Vagina (tissue), 2 donors: ENCODE measurements around the gene P2RY8. TPM values are rescaled to one million over a fixed set of nuclear protein-coding genes. Genes with fewer than 3 reads are reported as not detected.
"Not testable (repeated sequence)": the region's sequence is repeated elsewhere in the genome, so short reads cannot be mapped to it uniquely, and the experiment has no call there.

Experiments used
- DNase-seq, 2 donors: peaks; one replicate each; pipeline ENCODE4 v3.0.0-alpha.2; 2017; ENCODE audit errors: extremely low spot score in 2 of 2
- H3K27ac ChIP-seq: fragments of 200-600 bp; sonication (generic); one replicate; pipeline ENCODE4 v1.5.1; 2019
- H3K27me3 ChIP-seq: fragments of 200-600 bp; sonication (generic); one replicate; pipeline ENCODE4 v1.5.1; 2019
- H3K36me3 ChIP-seq, 2 donors: fragments of 200-600 bp; sonication (generic); one replicate each; pipeline ENCODE4 v1.5.1; 2017 to 2019
- H3K4me1 ChIP-seq: fragments of 200-600 bp; sonication (generic); one replicate; pipeline ENCODE4 v1.5.1; 2019
- H3K4me3 ChIP-seq, 2 donors: fragments of 200-600 bp; sonication (generic); 1 replicate in 1 of 2; 2 replicates in 1 of 2; pipeline ENCODE4 v1.5.1; 2016 to 2019
- H3K9me3 ChIP-seq: fragments of 200-600 bp; sonication (generic); one replicate; pipeline ENCODE4 v1.5.1; 2019
- POLR2A ChIP-seq, 2 donors: fragments of 450-650 bp; IDR thresholded peaks; one replicate each; pipeline ENCODE4 v1.6.1; 2017; ENCODE audit warnings: antibody characterized with exemption in 2 of 2, mild to moderate bottlenecking in 2 of 2, moderate library complexity in 2 of 2
- POLR2AphosphoS5 ChIP-seq, 2 donors: sonication (generic); formaldehyde crosslinking; IDR thresholded peaks; one replicate each; pipeline ENCODE4 v1.9.0; 2017; ENCODE audit warnings: antibody characterized with exemption in 2 of 2, mild to moderate bottlenecking in 2 of 2, low read depth in 1 of 2; ENCODE audit not compliant: insufficient read depth in 1 of 2
- intact Hi-C: fragments of 100-400 bp; cut with DNase I; formaldehyde crosslinking; loops from one replicate; pipeline ENCODE4 v1.15.1; 2023
- total RNA-seq: library from RNA; depleted of rRNA; stranded (reverse); fragments of >200 nt; gene quantifications from one replicate; pipeline ENCODE4 v1.2.3, GENCODE V29; 2016
- TF ChIP-seq, protein P1 (sequence below), 3 experiments: fragments of 450-650 bp in 2 of 3; fragments of 200-600 bp in 1 of 3; sonication (generic) in 1 of 3; IDR thresholded peaks; one replicate each; pipeline ENCODE4 v1.5.1; 2017 to 2019; ENCODE audit warnings: antibody characterized with exemption in 3 of 3, mild to moderate bottlenecking in 2 of 3, moderate library complexity in 2 of 3

Gene P2RY8
- total RNA-seq, 1 donor from 2014 or later = 0.74 TPM

DNA sequence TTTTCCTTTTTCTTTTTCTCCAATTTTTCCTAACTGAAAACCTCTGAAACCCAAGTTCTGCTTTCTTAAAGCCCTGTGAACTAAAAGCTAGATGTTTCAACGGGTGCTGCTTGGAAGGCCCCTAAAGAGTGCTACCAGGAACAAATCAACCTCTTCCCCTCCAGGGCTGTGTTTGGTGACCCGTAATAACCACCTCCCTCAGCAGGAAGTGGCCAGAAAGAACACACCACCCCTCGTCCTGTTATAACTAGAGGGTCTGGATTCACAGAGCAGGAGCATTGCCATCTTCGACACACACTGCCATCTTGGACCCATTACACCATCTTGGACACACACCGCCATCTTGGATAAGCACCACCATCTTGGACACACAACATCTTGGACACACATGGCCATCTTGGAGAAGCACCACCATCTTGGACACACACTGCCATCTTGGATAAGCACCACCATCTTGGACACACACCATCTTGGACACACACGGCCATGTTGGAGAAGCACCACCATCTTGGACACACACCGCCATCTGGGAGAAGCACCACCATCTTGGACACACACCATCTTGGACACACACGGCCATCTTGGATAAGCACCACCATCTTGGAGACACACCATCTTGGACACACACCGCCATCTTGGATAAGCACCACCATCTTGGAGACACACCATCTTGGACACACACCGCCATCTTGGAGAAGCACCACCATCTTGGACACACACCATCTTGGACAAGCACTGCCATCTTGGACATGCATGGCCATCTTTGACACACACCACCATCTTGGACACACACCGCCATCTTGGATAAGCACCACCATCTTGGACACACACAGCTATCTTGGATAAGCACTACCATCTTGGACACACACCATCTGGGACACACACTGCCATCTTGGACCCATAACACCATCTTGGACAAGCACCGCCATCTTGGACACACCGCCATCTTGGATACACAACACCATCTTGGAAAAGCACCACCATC is 89.7 kb downstream of the P2RY8 start:
- H3K27ac ChIP-seq, H3K36me3 ChIP-seq, H3K4me3 ChIP-seq, H3K27me3 ChIP-seq, H3K9me3 ChIP-seq, intact Hi-C loops: not testable (repeated sequence)
- peak in 1 of 2 donors; percentile 29 for DNase-seq
- H3K4me1 ChIP-seq = peaks cover 24% of the 10 kb centered on the region

DNA sequence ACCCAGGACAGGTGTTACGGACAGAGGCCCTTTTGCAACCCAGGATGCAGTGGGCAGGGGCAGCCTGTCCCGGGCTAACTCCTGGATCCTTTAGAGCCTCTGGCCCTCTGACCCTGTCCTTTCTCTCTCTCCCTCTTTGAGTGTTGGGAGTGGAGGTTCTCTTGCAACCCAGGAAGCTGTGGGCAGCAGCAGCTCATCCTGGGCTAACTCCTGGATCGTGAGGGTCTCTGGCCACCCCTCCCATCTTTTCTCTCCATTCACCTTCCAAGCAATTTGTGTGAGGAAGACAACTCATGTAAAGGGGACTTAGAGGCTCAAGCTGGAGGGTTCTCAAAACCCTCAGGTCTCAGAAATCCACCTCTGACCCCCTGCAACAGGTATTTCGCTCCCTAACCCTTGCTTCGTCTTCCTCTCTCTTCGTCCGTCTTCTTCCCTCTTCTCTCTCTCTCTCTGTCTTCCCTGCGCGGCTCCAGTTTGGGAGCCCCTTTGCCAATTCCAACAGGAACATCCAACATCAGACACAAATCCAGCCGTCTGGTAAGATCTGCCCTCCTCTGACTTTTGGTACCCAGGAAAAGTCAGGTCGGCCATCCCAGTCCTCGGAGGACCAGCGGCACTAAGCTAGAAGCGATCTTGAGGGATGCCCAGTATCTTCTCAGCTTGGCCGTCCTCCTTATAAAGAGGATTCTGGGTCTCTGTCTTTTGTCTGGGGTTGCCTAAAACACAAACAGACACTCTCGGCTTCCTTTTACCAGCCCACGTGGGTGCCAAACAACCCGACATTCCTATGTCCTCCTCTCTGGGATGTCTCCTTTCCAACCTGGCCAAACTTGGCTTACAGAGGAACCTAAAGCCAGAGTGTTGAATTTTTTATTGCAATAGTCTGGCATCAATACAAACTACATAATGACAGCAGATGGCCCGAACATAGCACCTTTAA is 92.2 kb downstream of the P2RY8 start:
- TF ChIP-seq POLR2A (IDR thresholded peaks at IDR 0.05) = no peak
- TF ChIP-seq, protein P1, sequence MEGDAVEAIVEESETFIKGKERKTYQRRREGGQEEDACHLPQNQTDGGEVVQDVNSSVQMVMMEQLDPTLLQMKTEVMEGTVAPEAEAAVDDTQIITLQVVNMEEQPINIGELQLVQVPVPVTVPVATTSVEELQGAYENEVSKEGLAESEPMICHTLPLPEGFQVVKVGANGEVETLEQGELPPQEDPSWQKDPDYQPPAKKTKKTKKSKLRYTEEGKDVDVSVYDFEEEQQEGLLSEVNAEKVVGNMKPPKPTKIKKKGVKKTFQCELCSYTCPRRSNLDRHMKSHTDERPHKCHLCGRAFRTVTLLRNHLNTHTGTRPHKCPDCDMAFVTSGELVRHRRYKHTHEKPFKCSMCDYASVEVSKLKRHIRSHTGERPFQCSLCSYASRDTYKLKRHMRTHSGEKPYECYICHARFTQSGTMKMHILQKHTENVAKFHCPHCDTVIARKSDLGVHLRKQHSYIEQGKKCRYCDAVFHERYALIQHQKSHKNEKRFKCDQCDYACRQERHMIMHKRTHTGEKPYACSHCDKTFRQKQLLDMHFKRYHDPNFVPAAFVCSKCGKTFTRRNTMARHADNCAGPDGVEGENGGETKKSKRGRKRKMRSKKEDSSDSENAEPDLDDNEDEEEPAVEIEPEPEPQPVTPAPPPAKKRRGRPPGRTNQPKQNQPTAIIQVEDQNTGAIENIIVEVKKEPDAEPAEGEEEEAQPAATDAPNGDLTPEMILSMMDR (IDR thresholded peaks at IDR 0.05) = no peak
- no peak for TF ChIP-seq POLR2AphosphoS5 (IDR thresholded peaks at IDR 0.05; ENCODE audit: insufficient read depth in 1 of 2, low read depth in 1 of 2)
- Histone ChIP-seq H3K4me1 (no peaks in the 10 kb centered on the region), H3K27ac (no peak overlapping the region), H3K4me3 (no peak overlapping the region), H3K36me3 (no peaks in the 10 kb centered on the region), H3K27me3 (no peaks in the 10 kb centered on the region), H3K9me3 (no peaks in the 10 kb centered on the region)
- intact Hi-C loops = no loop called here
- DNase-seq = peak; percentile 70 to 72

DNA sequence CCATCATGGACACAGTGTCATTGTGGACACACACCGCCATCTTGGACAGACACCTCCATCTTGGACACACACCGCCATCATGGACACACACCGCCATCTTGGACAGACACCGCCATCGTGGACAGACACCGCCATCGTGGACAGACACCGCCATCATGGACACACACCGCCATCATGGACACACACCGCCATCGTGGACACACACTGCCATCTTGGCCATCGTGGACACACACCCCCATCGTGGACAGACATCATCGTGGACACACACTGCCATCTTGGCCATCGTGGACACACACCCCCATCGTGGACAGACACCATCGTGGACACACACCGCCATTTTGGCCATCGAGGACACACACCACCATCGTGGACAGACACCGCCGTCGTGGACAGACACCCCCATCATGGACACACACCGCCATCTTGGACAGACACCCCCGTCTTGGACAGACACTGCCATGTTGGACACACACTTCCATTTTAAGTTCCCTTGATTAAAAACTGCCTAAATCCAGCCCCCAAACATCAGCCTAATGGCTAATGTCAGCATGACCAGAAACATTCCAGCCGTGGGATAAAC is 93.4 kb downstream of the P2RY8 start:
- Histone ChIP-seq H3K4me3 (no peak overlapping the region), H3K36me3 (peaks cover 0 to 9% of the 10 kb centered on the region in 2 donors), H3K27ac (no peak overlapping the region), H3K27me3 (no peaks in the 10 kb centered on the region), H3K4me1 (no peaks in the 10 kb centered on the region), H3K9me3 (no peaks in the 10 kb centered on the region)
- intact Hi-C loops = no loop called here
- TF ChIP-seq POLR2A (IDR thresholded peaks at IDR 0.05) = no peak
- TF ChIP-seq, protein P1 (IDR thresholded peaks at IDR 0.05) = no peak
- TF ChIP-seq POLR2AphosphoS5 (IDR thresholded peaks at IDR 0.05; ENCODE audit: insufficient read depth in 1 of 2, low read depth in 1 of 2) = no peak
- DNase-seq = peak; percentile 7 to 60

DNA sequence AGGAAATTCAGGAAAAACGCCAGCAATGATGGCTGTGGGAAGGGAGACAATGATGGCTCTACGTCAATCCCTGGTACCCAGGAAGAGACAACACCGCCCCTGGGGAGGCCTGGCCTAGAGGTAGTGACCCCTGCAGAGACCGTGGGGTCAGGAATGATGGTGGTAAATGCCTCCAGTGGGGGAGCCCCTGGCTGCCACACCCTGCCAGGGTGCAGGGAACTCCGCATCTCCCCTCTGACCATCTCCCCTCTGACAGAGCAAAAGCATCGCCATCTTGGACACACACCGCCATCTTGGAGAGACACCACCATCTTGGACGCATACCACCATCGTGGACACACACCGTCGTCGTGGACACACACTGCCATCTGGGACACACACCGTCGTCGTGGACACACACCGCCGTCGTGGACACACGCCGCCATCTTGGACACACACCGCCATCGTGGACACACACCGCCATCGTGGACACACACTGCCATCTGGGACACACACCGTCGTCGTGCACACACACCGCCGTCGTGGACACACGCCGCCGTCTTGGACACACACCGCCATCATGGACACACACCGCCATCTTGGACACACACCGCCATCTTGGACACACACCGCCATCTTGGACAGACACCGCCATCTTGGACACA is 94.1 kb downstream of the P2RY8 start:
- Histone ChIP-seq H3K4me3 (no peak overlapping the region), H3K4me1 (no peaks in the 10 kb centered on the region), H3K9me3 (no peaks in the 10 kb centered on the region), H3K27me3 (no peaks in the 10 kb centered on the region), H3K27ac (no peak overlapping the region), H3K36me3 (peaks cover 0 to 10% of the 10 kb centered on the region in 2 donors)
- no peak for TF ChIP-seq POLR2AphosphoS5 (IDR thresholded peaks at IDR 0.05; ENCODE audit: insufficient read depth in 1 of 2, low read depth in 1 of 2)
- TF ChIP-seq, protein P1 (IDR thresholded peaks at IDR 0.05) = no peak
- no peak for TF ChIP-seq POLR2A (IDR thresholded peaks at IDR 0.05)
- intact Hi-C loops = no loop called here
- peak in 1 of 2 donors; percentile 49 for DNase-seq
